Brain microvascular endothelial cell (primary cell): ENCODE data around the gene GLRA3.

Source experiments
- DNase-seq: peaks from one replicate; pipeline ENCODE4 v3.0.0-alpha.2; 2020
- H3K27ac ChIP-seq: fragments of 250-450 bp; sonication (Bioruptor Pico); 2 replicates; pipeline ENCODE4 v1.5.1; 2020; ENCODE audit warnings: mild to moderate bottlenecking, moderate library complexity
- H3K27me3 ChIP-seq: fragments of 250-450 bp; sonication (Bioruptor Pico); replicated peaks from 2 replicates; pipeline ENCODE4 v1.5.1; 2020; ENCODE audit warnings: mild to moderate bottlenecking
- H3K36me3 ChIP-seq: fragments of 250-450 bp; sonication (Bioruptor Pico); replicated peaks from 2 replicates; pipeline ENCODE4 v1.5.1; 2020; ENCODE audit warnings: mild to moderate bottlenecking
- H3K4me3 ChIP-seq: 2 replicates; pipeline ENCODE4 v1.5.1; 2011; ENCODE audit warnings: low read depth, mild to moderate bottlenecking, control low read depth, low read length, moderate library complexity
- in situ Hi-C: cut with HindIII; loops from 2 replicates; pipeline ENCODE4 v1.10.0; 2017; ENCODE audit warnings: low sequenced_read_pairs, low pct_ligation_motif_present
- TF ChIP-seq, protein P1 (sequence below): IDR thresholded peaks from 2 replicates; pipeline ENCODE4 v1.5.1; 2011; ENCODE audit warnings: low read depth, mild to moderate bottlenecking, moderate library complexity, low read length, control low read depth, inconsistent platforms; ENCODE audit errors: missing control alignments

Gene GLRA3

GRCh38 chr4:174752026-174752425 lies 77.0 kb downstream of the GLRA3 start:
- TF ChIP-seq, protein P1, sequence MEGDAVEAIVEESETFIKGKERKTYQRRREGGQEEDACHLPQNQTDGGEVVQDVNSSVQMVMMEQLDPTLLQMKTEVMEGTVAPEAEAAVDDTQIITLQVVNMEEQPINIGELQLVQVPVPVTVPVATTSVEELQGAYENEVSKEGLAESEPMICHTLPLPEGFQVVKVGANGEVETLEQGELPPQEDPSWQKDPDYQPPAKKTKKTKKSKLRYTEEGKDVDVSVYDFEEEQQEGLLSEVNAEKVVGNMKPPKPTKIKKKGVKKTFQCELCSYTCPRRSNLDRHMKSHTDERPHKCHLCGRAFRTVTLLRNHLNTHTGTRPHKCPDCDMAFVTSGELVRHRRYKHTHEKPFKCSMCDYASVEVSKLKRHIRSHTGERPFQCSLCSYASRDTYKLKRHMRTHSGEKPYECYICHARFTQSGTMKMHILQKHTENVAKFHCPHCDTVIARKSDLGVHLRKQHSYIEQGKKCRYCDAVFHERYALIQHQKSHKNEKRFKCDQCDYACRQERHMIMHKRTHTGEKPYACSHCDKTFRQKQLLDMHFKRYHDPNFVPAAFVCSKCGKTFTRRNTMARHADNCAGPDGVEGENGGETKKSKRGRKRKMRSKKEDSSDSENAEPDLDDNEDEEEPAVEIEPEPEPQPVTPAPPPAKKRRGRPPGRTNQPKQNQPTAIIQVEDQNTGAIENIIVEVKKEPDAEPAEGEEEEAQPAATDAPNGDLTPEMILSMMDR: no peak
- Histone ChIP-seq H3K27ac (no peak overlapping the region), H3K36me3 (no peaks in the 10 kb centered on the region), H3K4me3 (no peak overlapping the region), H3K27me3 (no peaks in the 10 kb centered on the region)
- in situ Hi-C loops: no loop called here
- DNase-seq: no peak

DNA sequence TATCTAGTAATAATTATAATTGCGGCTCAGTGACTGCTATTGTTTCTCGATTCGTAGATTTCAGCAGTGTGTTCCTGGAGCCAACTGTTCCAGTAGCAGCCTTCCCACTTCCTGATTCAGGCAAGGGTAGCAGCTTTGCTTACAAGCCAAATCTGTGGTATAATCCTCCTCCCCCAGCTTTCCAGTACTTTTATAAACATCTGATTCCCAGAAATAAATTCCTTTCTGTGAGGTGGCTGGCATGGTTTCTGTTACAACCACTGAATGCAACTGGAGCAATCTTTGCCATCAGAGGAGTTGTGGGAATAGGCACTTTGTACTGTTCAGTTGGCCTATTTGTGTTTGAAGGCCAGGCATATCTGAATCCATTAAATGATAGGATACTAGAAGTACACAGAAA lies 80.0 kb downstream of the GLRA3 start:
- Histone ChIP-seq H3K4me3 (no peak overlapping the region), H3K27me3 (no peaks in the 10 kb centered on the region), H3K36me3 (no peaks in the 10 kb centered on the region), H3K27ac (no peak overlapping the region)
- no peak for DNase-seq
- TF ChIP-seq, protein P1: no peak
- in situ Hi-C loops: no loop called here

DNA sequence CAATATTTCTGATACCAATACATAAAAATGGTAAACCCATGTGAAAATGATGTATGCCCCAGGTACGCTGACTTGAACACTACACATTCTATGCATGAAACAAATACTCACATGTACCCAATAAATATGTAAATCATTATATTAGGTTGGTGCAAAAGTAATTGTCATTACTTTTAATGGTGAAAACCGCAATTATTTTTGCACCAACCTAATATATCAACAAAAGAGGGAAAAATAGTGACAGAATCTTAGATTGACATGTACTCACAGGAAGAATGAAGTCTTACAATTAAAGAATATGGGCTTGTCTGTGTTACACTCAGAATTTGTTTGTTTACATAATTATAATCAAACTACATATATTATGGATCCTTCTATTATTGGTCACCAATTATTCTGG lies 82.3 kb downstream of the GLRA3 start:
- Histone ChIP-seq H3K27ac (no peak overlapping the region), H3K4me3 (no peak overlapping the region), H3K36me3 (no peaks in the 10 kb centered on the region), H3K27me3 (no peaks in the 10 kb centered on the region)
- no peak for DNase-seq
- in situ Hi-C loops: no loop called here
- TF ChIP-seq, protein P1: no peak

DNA sequence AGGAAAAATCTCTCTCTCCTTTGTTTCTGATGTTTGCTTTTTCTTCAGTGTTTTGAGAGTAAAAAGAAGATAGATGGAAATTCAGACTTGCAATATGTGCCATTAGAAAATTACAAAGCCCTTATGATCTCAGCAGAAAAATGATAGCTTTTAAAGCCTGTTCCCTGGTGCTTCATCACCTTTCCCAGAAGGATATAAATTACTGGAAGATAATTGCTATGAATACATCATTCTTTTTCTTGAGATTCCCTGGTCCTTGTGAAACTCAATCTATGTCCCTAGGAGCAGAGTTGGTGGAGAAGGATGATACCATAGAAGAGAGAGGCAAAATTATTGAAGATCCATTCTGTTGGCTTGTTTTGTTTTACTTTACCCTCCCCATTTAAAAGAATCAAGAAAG lies 86.5 kb downstream of the GLRA3 start:
- in situ Hi-C loops: no loop called here
- TF ChIP-seq, protein P1: no peak
- H3K36me3 ChIP-seq: no peaks in the 10 kb centered on the region

GRCh38 chr4:174739576-174739975 lies 89.5 kb downstream of the GLRA3 start:
- TF ChIP-seq, protein P1: no peak
- Histone ChIP-seq H3K27ac (no peak overlapping the region), H3K4me3 (no peak overlapping the region), H3K27me3 (no peaks in the 10 kb centered on the region), H3K36me3 (no peaks in the 10 kb centered on the region)
- in situ Hi-C loops: no loop called here
- DNase-seq: no peak

More for the DNA sequence above, 86.5 kb downstream of the GLRA3 start:
- Histone ChIP-seq H3K27me3 (no peaks in the 10 kb centered on the region), H3K4me3 (no peak overlapping the region), H3K27ac (no peak overlapping the region)
- no peak for DNase-seq

- Histone ChIP-seq H3K4me3 (no peak overlapping the region), H3K36me3 (no peaks in the 10 kb centered on the region), H3K27me3 (no peaks in the 10 kb centered on the region), H3K27ac (no peak overlapping the region)
- in situ Hi-C loops: no loop called here
- TF ChIP-seq, protein P1: no peak
- DNase-seq: no peak
Measured at GRCh38 chr4:174734181-174734580, 94.9 kb downstream of the GLRA3 start.
